Stomach (tissue), 9 donors: ENCODE measurements around the gene USP10. TPM values are rescaled to one million over a fixed set of nuclear protein-coding genes. Genes with fewer than 3 reads are reported as not detected.

ENCODE experiments used
- DNase-seq, 2 donors: peaks; one replicate each; pipeline versions ENCODE4 v3.0.0 to v3.0.0-alpha.2; 2013 to 2019
- H3K27ac ChIP-seq, 5 donors: fragments of 200-600 bp in 4 of 5; sonication (generic) in 4 of 5; one replicate each; pipeline ENCODE4 v1.5.1; 2013 to 2019; ENCODE audit warnings: mild to moderate bottlenecking in 1 of 5, moderate library complexity in 1 of 5
- H3K27me3 ChIP-seq, 3 donors: fragments of 200-600 bp; sonication (generic); one replicate each; pipeline ENCODE4 v1.5.1; 2017 to 2019; ENCODE audit warnings: mixed run types in 1 of 3
- H3K36me3 ChIP-seq, 4 donors: fragments of 200-600 bp; sonication (generic); 1 replicate in 3 of 4; 2 replicates in 1 of 4; pipeline ENCODE4 v1.5.1; 2016 to 2019
- H3K4me1 ChIP-seq, 4 donors: fragments of 200-600 bp; sonication (generic); one replicate each; pipeline ENCODE4 v1.5.1; 2016 to 2019
- H3K4me3 ChIP-seq, 4 donors: fragments of 200-600 bp; sonication (generic) in 3 of 4; one replicate each; pipeline ENCODE4 v1.5.1; 2016 to 2019; ENCODE audit warnings: mild to moderate bottlenecking in 1 of 4
- H3K9me3 ChIP-seq, 4 donors: fragments of 200-600 bp; sonication (generic); one replicate each; pipeline ENCODE4 v1.5.1; 2016 to 2019
- EP300 ChIP-seq: sonication (generic); formaldehyde crosslinking; IDR thresholded peaks from one replicate; pipeline ENCODE4 v1.6.1; 2017; ENCODE audit warnings: antibody characterized with exemption
- POLR2A ChIP-seq, 4 donors: fragments of 450-650 bp; IDR thresholded peaks; one replicate each; pipeline ENCODE4 v1.6.1; 2016; ENCODE audit warnings: antibody characterized with exemption in 4 of 4, control low read depth in 2 of 4, mild to moderate bottlenecking in 1 of 4, moderate library complexity in 1 of 4
- POLR2AphosphoS5 ChIP-seq, 3 donors: sonication (generic); formaldehyde crosslinking; IDR thresholded peaks; one replicate each; pipeline ENCODE4 v1.6.1; 2016; ENCODE audit warnings: antibody characterized with exemption in 3 of 3
- whole genome bisulfite sequencing, 5 donors: extraction: QIAGEN DNeasy Blood & Tissue Kit in 3 of 5; methylation state at CpG; one replicate each; pipeline versions ENCODE4 v1.1.5 to v1.1.7; 2013 to 2018; 5-methylcytosine and 5-hydroxymethylcytosine counted together
- intact Hi-C: fragments of 100-400 bp; cut with DNase I; formaldehyde crosslinking; loops from one replicate; pipeline ENCODE4 v1.15.1; 2023; ENCODE audit warnings: low total_unique reads
- polyA plus RNA-seq, 3 donors: library from polyadenylated mRNA; stranded (reverse); fragments of 200-250 nt; gene quantifications; one replicate each; pipeline ENCODE4 v1.2.3, GENCODE V29; 2013
- total RNA-seq, 5 donors: library from RNA; depleted of rRNA; stranded (reverse); fragments of >200 nt; gene quantifications; one replicate each; pipeline versions ENCODE4 v1.1.0 to v1.2.3, GENCODE V29; 2014 to 2016
- TF ChIP-seq, protein P1 (sequence below), 7 experiments: fragments of 450-650 bp in 4 of 7; fragments of 200-600 bp in 3 of 7; sonication (generic) in 3 of 7; IDR thresholded peaks; one replicate each; pipeline ENCODE4 v1.5.1; 2016 to 2019; ENCODE audit warnings: antibody characterized with exemption in 7 of 7, control low read depth in 2 of 7, mild to moderate bottlenecking in 1 of 7
- donor health status: healthy with polysubstance abuse.
- donor health status: Bipolar disorder and iron deficiency.
- donor health status: healthy.

The USP10 gene
- total and polyA plus RNA-seq, 8 donors: 17.1 to 183 (median 44.8) TPM

DNA sequence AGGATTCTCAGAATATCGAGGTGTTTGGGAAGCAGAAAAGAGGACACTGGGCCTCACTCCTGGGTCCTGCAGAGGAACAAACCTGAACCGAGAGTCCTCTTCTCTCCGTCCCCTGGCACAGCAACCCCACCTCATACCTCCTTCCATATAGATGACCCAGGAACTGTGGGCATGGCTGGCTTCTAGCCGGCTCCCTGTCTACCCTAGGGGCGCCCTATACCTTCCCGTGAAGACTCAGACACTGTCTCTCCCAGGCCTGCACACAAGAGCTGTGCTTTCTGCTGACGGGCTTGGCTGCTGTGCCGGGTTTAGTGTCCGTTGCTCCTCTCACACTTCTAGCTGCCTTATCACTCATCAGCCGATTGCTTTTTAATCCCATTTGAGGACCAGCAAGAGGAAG lies 73.5 kb downstream of the USP10 start:
- TF ChIP-seq, protein P1, sequence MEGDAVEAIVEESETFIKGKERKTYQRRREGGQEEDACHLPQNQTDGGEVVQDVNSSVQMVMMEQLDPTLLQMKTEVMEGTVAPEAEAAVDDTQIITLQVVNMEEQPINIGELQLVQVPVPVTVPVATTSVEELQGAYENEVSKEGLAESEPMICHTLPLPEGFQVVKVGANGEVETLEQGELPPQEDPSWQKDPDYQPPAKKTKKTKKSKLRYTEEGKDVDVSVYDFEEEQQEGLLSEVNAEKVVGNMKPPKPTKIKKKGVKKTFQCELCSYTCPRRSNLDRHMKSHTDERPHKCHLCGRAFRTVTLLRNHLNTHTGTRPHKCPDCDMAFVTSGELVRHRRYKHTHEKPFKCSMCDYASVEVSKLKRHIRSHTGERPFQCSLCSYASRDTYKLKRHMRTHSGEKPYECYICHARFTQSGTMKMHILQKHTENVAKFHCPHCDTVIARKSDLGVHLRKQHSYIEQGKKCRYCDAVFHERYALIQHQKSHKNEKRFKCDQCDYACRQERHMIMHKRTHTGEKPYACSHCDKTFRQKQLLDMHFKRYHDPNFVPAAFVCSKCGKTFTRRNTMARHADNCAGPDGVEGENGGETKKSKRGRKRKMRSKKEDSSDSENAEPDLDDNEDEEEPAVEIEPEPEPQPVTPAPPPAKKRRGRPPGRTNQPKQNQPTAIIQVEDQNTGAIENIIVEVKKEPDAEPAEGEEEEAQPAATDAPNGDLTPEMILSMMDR (IDR thresholded peaks at IDR 0.05): no peak
- no peak for TF ChIP-seq POLR2A (IDR thresholded peaks at IDR 0.05)
- no peak for TF ChIP-seq POLR2AphosphoS5 (IDR thresholded peaks at IDR 0.05)
- no peak for TF ChIP-seq EP300
- Histone ChIP-seq H3K36me3 (peaks cover 47 to 100% (median 96%) of the 10 kb centered on the region in 4 donors), H3K27me3 (no peaks in the 10 kb centered on the region), H3K4me1 (no peaks in the 10 kb centered on the region), H3K27ac (peak overlapping the region in 1 of 5 donors; percentile 8), H3K9me3 (no peaks in the 10 kb centered on the region), H3K4me3 (no peak overlapping the region)
- intact Hi-C loops: no loop called here
- 89 to 94% (median 91%) methylated on average over 10 of the region's 10 CpGs for WGBS, 5 donors
- DNase-seq: no peak

DNA sequence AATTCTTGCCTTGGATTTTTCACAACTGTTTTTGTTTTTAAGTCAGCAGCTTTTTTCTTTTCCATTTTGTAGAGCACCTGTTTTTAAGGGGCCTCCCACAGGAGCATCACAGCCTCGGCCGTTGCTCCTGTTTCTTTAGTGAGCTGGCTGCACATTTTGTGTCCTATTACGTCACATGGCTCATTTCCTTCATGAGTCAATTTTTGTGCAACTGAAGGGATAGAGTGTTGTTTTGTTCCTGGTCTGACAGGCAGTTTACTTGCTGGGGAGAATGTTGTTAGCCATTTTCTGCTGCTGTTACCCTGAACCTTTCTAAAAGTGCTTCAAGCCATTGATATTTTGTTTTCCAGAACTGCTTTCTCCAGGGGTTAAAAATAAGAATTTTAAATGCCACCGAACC lies 75.0 kb downstream of the USP10 start:
- no peaks in the 10 kb centered on the region for H3K27me3 ChIP-seq
- TF ChIP-seq EP300 (no peak), POLR2AphosphoS5 (IDR thresholded peaks at IDR 0.05) (peak in 2 of 3 donors; percentile 60 to 75)
- TF ChIP-seq, protein P1 (IDR thresholded peaks at IDR 0.05): no peak
- no peak for DNase-seq
- H3K9me3 ChIP-seq: no peaks in the 10 kb centered on the region
- peaks cover 46 to 100% (median 96%) of the 10 kb centered on the region in 4 donors for H3K36me3 ChIP-seq
- H3K4me3 ChIP-seq: peak overlapping the region in 2 of 4 donors; percentile 18 to 25
- no peaks in the 10 kb centered on the region for H3K4me1 ChIP-seq
- intact Hi-C loops: no loop called here
- WGBS, 5 donors: 77 to 81% (median 80%) methylated on average over 4 of the region's 4 CpGs
- H3K27ac ChIP-seq: peak overlapping the region in 3 of 5 donors; percentile 55 to 62 (median 57)

DNA sequence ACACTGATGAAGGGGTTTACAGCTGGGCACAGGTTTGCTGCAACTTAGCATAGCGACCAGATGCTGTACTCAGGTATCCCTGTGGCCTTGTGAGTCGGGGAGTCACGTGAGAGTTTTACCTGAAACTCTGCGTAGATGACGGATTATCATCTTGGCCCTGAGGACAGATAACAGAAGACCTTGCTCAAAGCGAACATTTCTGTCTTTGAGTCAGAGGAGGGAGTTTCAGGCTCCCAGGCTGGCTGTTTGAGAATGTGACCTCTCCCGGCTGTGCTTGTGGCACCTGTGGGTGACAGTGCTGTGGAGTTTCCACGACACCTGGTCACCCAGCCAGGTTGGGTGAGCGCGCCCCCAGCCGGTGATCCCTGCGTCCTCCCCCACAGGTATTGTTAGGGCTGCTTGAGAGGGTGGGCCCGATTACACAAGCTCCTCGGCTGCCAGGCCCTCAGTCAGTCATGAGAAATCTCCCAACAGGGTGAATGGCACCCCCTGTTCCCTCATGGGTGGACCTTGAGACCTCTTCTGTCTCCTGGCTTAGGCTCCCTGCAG lies 75.5 kb downstream of the USP10 start:
- H3K36me3 ChIP-seq: peaks cover 43 to 100% (median 97%) of the 10 kb centered on the region in 4 donors
- no peaks in the 10 kb centered on the region for H3K9me3 ChIP-seq
- H3K4me1 ChIP-seq: no peaks in the 10 kb centered on the region
- H3K27ac ChIP-seq: peak overlapping the region in 4 of 5 donors; percentile 9 to 62 (median 56)
- no peaks in the 10 kb centered on the region for H3K27me3 ChIP-seq
- WGBS, 5 donors: 85 to 90% (median 87%) methylated on average over 12 to 14 of the region's 14 CpGs
- TF ChIP-seq, protein P1 (IDR thresholded peaks at IDR 0.05): no peak
- TF ChIP-seq POLR2A (IDR thresholded peaks at IDR 0.05): no peak
- no peak for TF ChIP-seq EP300
- TF ChIP-seq POLR2AphosphoS5 (IDR thresholded peaks at IDR 0.05): no peak
- no peak for DNase-seq
- peak overlapping the region in 2 of 4 donors; percentile 18 to 25 for H3K4me3 ChIP-seq
- intact Hi-C loops: no loop called here

DNA sequence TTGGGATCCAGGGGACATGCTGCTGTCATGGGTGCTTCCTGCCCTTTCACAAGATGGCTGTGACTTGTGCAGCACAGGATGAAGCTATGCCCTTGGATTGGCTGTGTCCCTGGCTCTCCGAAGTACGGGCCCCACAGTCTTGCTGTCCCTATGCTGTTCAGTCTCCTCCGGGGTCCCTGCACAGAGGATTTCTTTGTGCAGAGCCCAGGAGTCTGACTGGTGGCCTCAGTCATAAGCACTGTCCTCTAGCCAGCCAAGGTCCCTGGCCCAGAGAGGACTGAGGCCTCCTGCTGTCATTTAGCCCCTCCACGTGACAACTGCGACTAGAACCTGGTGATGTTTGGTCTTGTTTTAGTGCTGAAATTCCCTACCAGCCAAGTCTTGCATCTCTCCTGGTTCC lies 77.6 kb downstream of the USP10 start:
- 92 to 100% (median 93%) methylated on average over 2 to 5 of the region's 5 CpGs for WGBS, 5 donors
- no peaks in the 10 kb centered on the region for H3K9me3 ChIP-seq
- intact Hi-C loops: no loop called here
- no peak for DNase-seq
- H3K27ac ChIP-seq: no peak overlapping the region
- no peaks in the 10 kb centered on the region for H3K4me1 ChIP-seq
- peak overlapping the region in 1 of 4 donors; percentile 16 for H3K4me3 ChIP-seq
- TF ChIP-seq POLR2AphosphoS5 (IDR thresholded peaks at IDR 0.05): no peak
- no peak for TF ChIP-seq POLR2A (IDR thresholded peaks at IDR 0.05)
- no peak for TF ChIP-seq EP300
- TF ChIP-seq, protein P1 (IDR thresholded peaks at IDR 0.05): no peak
- H3K36me3 ChIP-seq: peaks cover 43 to 85% (median 79%) of the 10 kb centered on the region in 4 donors
- no peaks in the 10 kb centered on the region for H3K27me3 ChIP-seq
